NCI-H2029 treated with DMSO at 0.1 percent for 48 hours (cell line): Measurements from ENCODE around the gene PRKN.

Experiments used
- DNase-seq: peaks from one replicate; lab custom pipeline; 2025; lab: John Stamatoyannopoulos, UW

The PRKN gene

DNA sequence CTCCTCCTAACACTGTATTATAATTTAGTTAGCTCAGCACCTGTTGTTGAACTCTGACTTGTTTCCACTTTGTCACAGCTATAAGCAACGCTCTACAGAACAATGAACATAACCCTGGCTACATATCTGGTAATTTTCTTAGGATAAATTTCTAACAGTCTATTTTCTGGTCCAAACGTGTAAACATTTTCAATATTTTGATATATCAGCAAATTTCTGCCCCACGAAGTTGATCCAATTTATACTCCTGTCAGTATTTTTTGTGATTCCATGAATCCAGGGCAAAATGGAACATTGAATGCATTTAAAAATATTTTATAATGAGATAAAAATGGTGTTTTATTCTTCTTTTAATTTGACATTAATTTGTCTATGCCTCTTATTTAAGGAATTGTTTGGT lies 1005.2 kb downstream of the PRKN start:
- no peak for DNase-seq

DNA sequence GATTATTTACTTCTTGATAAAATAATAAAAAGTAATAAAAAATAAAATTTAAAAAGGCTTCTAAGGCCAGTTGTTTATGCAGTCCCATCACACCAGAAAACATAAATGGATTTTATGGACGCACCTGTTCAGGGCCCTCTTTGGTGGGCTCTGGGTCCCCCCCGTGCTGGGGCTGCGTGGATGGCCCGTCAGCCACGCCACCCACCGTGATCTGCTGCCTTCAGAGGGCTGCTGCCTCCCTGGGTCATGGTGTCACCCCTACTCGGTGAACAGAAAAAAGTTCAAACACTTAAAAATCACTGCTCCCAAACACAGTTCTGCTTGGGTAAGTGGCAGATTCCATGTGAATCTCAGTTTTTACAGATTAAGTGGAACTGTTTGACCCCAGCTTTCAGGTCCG lies 1006.1 kb downstream of the PRKN start:
- DNase-seq = no peak

DNA sequence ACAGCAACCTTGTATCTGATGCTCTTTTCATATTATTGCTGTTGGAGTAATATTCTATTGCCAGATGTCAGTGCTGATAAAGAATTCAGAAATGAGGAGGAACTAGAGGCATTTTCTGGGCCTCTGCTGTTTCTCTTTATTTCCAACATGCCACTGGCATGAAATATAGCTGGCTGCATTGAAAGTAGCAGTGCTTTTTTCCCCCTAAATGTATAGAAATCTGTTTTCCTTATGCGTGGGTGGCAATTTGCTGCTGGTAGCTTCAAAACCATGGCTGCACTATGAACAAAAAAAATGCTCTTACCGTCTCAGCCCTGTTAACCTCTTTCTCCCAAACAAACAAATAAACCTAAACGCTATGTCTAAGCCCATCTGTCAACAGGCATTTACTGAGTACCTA lies 1011.4 kb downstream of the PRKN start:
- no peak for DNase-seq

- DNase-seq = no peak
These were observed 1015.6 kb downstream of the PRKN start for GRCh38 chr6:161711938-161712337.

DNA sequence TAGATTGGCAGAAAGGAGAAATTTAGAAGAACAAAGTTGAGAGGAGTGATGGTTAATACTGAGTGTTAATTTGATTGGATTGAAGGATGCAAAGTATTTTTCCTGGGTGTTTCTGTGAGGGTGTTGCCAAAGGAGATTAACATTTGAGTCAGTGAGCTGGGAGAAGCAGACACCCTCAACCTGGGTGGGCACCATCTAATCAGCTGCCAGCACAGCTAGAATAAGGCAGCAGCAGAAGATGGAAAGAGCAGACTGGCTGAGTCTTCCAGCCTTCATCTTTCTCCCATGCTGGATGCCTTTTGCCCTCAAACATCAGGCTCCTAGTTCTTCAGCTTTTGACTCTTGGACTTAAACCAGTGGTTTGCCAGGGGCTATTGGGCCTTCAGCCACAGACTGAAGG lies 1016.1 kb downstream of the PRKN start:
- no peak for DNase-seq

DNA sequence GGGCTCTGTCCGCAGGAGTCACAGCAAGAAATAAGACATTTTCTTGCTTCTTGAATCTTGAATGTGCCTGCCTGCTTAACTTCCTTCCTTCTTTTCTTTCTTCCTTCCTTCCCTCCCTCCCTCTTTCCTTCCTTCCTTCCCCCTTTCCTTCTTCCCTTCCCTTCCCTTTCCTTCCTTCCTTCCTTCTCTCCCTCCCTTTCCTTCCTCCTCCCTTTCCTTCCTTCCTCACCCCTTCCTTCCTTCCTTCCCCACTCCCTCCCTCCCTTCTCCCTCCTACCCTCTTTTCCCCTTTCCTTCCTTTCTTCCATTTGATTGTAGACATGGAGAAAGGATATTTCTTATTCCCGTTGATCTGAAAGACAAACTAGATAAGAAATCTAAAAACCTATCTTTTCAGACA lies 1016.9 kb downstream of the PRKN start:
- DNase-seq = no peak

DNA sequence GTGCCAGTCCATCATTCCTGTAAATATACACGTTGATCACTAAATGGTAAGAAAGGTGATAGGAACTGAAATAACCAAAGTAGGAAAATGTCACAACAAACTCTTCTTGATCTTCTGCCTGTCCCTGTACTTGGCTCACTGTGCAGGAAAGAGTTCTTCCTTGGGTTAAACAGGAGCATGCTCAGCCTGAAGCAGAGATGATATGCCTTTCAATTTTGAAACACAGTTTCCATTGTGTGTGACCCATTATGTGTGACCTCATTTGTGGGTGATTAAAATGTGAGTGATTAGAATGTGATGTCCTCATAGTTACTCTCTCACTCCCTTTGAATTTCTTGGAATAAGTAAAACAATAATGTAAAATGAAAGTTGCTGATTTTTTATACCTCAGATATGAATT lies 1026.5 kb downstream of the PRKN start:
- DNase-seq = no peak

GRCh38 chr6:161696801-161697200 lies 1030.8 kb downstream of the PRKN start:
- no peak for DNase-seq

GRCh38 chr6:161694995-161695394 lies 1032.6 kb downstream of the PRKN start:
- no peak for DNase-seq

- DNase-seq = no peak
These were observed 1040.9 kb downstream of the PRKN start for GRCh38 chr6:161686655-161687054.

DNA sequence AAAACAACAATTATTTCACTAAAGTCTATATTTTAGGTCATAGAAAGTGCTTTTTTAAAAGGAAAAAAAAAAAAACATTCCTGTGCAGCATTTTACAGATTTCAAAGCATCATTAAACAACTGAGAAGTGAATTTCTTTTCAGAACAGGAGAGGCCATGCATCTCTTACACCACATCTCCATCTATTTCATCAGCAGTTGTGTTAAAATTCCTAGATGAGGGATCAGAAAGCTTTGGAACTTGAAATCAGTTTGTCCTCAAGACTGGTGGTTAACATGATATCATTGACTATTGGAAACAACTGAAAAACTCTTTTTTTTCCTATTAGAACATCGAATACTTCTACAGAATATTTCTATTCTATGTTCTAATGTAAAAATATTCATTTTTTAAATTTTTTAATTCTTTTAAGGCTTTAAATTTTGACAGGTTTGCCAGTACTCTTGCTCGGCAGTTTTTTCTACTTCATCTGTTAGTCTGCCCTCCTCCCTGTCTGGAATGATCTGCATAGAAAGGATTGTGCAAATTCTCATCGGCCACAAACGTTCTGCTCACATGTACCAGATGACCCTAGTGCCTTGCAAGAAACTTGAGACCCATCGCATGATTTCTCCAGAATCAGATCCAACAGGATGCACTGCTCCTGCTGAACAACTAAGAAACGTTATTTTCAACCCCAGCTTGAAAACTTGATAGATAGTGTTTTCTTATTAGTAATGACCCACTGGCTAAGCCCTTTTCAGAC lies 1042.7 kb downstream of the PRKN start:
- no peak for DNase-seq

DNA sequence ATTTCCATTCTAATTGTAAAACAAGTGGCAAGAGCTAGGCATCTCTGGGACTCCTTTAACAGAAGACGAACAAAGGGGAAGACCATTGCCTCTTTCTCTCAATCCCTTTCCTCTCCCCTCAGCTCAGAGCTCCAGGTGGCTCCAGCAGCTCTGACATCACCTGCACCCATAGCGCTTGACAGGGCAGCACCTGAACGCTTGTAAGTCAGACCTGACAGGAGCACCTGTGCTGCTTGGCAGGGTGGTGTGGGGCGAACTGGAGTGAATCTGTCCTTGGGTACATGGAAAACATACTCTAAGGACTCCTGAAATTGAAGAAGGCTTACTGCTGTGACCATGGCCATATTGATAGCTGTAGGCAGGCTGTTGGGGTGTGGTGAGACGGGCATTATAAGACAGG lies 1044.2 kb downstream of the PRKN start:
- DNase-seq = no peak

- no peak for DNase-seq
These were observed 1044.6 kb downstream of the PRKN start for GRCh38 chr6:161682982-161683381.

GRCh38 chr6:161679980-161680538 lies 1047.5 kb downstream of the PRKN start:
- no peak for DNase-seq

DNA sequence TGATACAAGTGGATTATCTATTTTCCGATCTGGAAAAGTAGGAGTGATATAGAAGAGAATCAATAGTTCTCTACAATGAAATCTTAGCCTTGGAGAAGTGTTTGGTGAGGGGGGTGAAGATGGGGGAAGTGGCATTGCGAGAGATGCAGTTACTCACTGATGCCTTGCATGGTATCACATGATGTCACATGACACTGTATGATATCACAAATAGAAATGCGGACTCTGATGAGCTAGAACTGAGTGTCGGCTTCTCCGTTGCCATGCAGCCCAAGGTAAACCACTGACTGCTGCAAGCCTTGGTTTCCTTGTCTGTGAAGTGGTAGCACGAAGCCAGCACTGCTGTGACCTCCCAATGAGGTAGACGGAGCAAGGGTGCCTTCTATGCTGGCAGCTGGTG lies 1050.4 kb downstream of the PRKN start:
- DNase-seq = no peak

DNA sequence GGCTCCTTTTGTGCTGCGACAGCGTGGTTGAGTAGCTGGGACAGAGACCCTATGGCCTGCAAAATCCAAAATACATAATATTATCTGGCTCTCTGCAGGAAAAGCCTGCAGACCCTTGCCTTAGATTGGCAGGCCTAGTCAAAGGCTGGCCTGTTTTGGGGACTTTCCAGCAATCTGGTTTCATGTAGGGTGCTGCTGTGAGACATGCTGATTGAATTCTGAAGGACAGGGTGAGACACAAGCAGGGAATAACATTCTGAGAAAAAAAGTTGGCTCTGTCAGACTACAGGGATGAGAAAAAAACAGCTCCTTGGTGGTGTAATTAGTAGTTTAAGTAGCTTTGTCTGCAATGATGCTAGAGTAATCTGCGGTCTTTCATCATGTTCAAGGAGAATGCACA lies 1051.0 kb downstream of the PRKN start:
- DNase-seq = no peak

DNA sequence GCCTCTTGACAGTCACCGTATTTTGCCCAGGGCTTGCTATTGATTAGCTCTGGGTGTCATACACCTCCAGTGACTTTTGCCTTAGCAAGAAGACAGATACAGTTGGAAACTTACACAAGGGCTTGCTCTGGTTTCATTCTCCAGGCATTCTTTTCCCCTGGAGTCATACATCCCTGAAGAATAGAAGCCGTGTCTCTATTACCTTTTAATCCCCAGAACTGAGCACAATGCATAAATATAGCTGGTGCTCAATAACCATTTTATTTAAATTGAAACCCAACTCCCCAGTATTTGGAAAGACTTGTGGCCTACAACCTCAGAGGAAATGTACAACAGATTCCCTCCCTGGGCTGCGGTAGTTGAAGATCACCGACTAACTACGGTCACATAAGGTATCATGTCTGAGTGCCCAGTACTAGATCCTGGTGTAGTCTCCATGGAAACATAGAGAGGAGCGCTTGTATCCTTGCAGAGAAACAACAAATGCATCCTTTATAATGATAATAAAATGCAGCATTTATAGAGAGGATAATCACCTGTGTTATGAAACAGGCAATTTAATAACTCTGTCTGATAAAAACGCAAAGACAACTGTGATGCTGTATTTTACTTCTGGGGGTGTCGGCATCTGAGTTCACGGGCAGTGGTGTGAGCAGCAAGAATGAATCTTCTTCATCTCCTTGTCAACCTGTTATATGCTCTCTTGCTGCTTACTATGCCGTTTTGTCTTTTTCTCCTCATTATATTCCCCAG lies 1052.5 kb downstream of the PRKN start:
- DNase-seq = no peak

DNA sequence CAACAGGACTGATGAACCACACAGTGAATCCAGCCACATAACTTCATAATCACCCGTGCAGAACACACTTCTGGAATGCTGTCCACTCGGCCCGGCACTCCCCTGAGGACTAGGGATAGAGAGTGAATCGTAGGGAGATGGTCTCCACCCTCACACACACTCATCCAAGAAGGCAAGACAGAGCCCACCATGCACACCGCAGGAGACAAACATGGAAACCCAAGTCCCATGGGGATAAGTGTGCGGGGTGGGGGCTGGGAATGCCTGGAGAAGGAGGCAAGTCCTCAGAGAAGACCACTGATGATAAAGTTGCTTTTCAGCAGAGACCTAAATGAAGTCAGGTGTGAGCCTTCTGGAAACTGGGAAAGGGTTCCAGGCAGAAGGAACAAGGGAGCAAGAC lies 1054.5 kb downstream of the PRKN start:
- no peak for DNase-seq

GRCh38 chr6:161671117-161671516 lies 1056.4 kb downstream of the PRKN start:
- no peak for DNase-seq

DNA sequence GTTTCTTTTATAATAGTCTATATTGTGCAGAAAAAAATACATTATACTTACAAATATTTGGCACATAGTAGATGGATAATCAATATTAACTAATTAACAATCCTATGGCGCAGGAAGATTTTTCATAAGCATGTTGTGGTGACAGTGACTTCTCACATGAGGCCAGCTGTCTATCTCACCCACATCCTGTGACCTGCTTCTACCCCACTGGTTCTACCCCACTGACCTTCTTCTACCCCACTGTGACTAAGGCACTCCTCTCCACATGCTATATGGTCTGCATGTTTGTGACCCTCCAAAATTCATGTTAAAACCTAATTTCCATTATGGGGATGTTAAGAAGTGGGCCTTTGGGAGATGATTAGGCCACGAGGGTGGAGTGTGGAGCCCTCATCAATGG lies 1058.9 kb downstream of the PRKN start:
- DNase-seq = no peak

DNA sequence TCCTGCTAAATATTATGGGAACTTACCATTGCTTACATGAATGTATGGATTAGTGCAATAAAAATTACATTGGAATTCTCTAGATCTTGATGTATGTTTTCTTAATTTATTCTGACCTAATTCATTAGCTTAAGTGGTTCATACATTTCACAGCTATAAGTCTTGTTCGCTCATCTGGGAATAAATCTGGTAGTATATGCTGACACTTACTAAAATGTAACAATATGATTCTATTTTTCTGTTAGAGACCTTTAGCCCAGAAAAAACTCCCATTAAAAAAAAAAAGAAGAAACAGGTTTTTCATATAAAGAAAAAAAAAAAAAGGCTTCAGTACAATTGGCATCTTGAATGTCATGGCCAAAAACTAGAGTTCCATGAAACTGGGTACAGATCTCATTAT lies 1059.6 kb downstream of the PRKN start:
- no peak for DNase-seq

GRCh38 chr6:161663682-161664081 lies 1063.9 kb downstream of the PRKN start:
- no peak for DNase-seq
